HG02798 (cell line): ENCODE data around the gene DPH1.

Source experiments
- ATAC-seq: cut with Tn5 transposase; IDR thresholded peaks from one replicate; pipeline ENCODE4 v1.9.1; 2021; ENCODE audit warnings: mild to moderate bottlenecking; ENCODE audit not compliant: unreplicated experiment, poor library complexity

Gene DPH1

DNA sequence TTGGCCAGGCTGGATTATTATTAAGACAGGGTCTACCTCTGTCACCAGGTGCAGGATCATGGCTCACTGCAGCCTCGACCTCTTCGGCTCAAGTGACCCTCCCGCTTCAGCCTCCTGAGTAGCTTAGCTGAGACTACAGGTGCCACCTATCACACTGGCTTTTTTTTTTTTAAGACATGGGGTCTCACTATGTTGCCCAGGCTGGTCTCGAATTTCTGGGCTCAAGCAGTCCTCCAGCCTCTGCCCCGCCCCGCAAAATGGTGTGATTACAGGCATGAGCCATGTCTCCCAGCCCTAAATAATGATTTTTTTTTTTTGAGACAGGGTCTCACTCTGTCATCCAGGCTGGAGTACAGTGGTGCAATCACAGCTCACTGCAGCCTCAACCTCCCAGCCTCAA is 17.6 kb downstream of the DPH1 start:
- no peak for ATAC-seq

DNA sequence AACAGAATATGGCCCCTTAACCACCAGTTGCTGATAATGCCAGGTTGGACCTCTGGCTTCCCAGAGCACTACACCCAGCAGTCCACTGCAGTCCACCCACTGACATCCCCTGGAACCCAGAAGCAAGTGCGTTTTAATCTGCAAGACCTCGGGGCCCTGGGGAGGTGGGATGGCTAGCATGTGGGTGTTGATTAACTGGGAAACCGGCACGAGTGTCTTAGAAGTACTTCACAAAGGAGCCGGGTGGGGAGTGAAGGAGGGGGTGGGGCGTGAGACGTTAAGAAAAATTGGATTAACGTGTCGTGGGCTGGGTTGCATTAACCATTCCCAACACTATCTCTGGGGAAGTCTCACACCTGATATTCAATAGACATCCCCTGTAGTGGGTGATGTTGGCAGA is 18.9 kb downstream of the DPH1 start:
- ATAC-seq: no peak

DNA sequence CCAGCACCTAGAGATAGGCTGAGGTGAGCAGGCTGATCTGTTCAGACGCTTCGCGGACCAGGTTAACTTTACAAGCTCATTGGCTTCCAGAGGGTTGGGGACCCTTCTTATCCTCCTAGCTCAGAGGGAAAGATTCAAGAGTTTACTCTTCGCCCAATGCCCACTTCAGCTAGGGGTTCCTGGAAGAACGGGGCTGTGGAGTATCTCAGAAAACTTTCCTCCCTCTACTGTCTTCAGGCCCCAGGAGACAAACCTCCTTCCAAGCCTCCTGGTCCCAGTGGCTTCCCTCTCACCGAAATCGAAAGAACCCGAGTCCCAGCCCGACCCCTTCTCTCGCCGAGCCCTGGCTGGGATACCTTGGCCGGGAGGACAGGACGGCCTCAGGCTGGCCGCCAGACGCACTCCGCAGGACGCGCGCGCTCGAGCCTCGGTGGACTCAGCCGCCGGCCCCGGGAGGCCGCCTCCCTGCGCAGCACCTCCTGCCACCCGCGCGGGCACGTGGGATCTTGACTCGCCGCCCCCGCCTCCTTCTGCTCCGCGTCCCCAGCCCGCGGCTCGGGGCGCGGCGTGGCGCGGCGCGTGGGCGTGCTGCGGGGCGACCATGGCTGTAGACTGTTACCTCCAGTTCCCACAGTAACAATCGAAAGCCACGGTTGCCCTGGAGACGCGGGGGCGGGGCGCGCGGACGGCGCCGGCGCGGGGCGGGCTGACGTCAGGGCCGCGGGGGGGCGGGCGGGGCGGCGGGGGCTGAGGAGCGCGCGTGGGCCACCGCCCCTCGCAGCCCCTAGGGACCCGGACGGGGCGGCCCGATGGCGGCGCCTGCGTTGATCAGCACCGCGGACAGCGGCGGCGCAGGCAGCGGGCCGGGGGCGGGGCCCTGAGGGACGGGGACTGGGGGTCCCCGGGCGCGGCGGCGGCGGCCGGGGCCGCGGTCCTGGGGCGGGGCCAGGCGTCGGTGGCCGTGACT is 19.7 kb downstream of the DPH1 start:
- peak; percentile 68 for ATAC-seq

DNA sequence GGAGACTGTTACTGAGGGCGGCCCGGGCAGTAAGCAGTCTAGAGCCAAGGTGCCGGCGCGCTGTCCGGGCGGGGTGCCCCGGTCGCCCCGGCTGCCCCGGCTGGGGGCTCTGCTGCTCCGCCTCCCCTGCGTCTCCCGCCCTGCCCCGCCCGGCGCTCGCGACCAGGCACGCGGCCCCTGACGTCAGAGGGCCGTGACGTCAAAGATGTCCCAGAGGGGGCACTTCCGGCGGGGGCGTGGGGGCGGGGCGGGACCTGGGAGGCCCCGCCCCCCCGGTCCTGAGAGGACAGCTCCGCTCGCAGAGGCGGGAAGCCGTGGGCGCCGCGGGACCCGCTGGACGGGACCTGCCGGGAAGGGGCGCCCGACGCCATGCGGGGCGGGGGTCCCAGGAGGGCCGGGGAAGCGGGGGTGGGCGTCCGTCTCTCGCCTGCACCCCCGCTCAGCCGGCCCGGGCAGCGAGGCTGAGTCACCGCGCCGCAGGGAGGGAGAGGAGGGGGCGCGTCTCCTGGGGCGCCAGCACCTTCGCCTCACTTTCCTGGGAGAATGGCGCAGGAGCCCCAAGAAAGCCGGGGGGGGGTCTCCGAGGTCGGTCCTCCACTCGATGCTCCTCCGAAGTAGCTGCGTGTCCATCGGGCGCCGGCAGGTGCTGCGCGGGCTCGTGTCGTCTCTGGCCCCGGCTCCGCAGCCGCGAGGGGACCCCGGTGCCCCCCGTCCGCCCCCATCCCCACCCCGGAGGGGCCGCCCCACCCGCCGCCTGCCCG is 20.5 kb downstream of the DPH1 start:
- peak; percentile 22 for ATAC-seq

DNA sequence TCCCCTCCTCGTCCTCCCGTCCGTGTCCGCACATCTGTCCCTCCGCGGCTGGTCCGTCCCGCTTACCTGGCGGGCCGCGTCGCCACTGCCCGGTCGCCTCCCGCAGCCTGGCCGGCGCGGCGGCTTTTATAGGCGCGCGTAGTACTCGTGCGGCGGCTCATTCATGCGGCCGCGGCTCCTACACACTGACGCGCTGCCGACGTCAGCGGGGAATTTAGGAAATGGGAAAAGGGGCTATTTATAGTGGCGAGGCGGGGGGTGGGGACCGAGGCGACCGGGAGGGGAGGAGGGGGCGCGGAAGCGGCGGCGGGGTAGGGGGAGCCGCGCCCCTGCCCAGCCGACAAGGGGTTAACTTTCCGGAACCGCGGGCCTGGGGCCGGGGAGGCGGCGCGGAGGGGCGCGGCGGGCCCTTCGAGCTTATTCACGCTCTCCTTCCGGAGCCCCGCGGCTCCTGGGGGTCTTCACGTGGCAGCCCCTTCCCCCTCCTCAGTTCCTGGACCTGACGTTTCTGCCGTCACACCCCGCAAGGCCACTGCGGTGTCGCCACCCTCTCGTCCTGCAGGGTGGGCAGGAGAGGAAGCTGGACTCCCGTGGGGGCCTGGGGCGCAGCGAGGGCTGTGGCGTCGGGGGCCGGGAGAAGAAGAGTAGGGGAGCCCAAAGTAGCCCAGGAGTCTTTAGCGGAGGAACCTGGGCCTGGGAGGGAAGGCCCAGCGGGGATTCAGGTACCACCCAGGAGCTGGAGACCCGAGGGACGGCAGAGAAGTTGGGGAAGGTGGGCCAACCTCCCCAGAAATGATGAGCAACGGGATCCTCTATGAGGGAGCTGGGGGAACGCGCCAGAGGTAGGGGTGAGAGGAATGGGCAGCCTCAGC is 21.3 kb downstream of the DPH1 start:
- ATAC-seq: no peak

DNA sequence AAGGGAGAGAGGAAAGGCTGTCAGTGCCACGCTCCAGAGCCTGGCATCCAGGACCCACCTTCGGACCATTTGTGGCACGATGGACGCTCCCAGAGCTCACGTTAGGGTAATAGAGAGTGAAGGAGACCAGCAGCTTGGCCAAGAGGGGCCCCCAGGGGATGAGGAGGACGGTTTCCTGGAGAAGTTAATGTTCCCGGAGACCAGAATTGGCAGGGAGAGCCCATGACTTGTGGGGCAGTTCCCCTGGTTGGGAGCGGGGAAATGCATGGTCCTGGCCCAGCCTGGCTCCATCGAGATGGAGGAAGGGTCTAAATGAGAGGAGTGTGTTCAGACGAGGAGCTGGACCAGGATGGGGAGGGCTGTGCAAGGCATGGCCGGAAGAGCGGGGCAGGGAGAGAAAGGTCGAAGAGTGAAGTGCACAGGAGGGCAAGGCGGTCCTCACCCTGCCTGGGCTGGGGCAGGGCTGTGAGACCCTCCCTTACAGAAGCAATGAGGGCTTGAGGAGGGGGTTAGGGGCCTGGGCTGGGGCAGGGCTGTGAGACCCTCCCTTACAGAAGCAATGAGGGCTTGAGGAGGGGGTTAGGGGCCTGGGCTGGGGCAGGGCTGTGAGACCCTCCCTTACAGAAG is 22.1 kb downstream of the DPH1 start:
- no peak for ATAC-seq

DNA sequence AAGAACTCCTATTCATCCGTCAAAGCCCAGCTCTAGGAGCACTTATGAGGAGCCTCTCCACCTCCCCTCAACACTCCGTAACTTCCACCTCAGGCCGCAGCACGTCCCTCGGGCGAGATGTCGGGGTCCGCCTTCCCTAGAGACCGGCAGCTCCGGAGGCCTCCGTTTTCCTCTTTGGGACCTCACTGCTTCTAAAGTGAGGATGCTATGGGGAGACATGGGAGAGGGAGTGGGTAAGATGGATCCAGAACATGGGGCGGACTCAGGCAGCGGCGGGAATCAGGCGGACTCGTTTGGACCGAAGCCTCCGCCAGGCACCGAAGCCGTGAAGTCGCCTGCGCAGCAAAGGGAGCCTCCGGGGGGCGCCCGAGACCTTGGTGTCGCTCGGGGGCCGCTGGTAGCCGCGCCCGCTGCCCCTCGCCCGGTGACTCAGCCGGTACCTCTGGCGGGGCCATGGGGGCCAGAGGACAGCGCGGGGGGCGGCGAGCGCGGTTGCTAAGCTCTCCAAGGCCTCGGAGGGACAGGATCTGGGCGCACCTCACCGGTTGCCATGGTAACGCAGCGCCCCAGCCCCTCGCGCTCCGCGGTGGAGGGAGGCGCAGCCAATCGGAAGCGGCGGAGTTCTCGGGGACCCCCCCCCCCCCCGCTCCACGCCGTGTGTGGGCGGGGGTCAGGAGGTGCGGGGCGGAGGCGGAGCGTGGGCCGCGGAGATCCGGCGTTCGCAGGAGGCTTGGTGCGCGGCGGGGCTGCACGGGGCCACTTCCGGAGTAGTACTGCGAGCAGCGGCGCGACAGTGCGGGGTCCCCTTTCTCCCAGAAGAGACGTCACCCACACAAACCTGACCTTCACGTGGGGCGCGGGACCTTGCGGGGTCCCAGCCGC is 23.7 kb downstream of the DPH1 start:
- no peak for ATAC-seq

DNA sequence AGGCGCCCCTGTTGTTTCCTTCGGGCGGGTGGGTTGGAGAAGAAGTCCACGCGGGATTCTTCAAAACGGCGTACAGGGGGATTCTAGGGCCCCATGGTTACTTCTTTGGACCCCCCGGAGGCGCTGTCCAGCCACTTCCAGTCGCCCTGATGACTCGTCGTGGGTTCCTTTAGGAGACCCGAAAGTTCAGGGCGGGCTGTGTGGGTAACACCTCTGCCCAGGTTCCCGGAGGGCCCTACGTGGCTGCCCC is 24.2 kb downstream of the DPH1 start:
- no peak for ATAC-seq

DNA sequence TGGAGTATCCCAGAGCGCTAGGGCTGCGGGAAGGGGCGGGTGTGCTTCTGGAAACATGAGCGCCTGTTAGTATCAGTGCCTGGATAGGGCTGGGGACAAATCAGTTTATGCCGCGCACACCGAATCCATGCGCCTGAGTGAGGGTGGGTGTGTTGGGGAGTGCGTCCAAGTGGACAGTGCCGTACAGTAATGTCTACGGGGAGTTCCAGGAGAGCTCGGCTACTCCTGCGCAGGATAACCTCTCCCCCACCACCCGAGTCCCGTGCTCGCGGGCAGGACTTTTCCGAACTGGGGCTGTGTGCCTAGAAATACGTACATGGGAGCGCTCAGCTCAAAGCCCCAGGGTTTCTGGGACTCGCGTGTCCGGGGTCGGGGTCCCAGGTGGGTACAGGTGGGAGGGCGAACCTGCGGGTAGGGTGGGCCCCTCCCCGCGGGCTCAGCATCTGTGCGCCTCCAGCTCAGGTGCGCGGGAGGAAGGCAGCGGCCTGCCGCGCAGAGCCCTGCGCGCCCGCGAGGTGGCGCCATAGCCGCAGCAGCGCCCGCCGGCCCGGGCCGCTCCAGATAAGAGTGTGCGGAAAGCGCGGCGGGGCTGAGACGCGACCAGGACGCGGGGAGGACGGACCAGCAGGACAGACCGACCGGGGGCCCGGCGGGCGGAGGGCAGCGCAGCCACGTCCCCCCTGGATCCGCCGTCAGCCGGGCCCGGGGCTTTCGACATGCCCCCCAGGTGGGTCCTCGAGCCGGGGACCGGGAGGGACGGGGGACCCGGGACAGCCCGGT is 24.7 kb downstream of the DPH1 start, which contains the start of gene HIC1:
Gene HIC1 (plus strand): TSS at position 592 of the 780 bp plus-strand sequence. CDS start 1,588 bp downstream, outside the sequence.
- peak; percentile 43 for ATAC-seq

DNA sequence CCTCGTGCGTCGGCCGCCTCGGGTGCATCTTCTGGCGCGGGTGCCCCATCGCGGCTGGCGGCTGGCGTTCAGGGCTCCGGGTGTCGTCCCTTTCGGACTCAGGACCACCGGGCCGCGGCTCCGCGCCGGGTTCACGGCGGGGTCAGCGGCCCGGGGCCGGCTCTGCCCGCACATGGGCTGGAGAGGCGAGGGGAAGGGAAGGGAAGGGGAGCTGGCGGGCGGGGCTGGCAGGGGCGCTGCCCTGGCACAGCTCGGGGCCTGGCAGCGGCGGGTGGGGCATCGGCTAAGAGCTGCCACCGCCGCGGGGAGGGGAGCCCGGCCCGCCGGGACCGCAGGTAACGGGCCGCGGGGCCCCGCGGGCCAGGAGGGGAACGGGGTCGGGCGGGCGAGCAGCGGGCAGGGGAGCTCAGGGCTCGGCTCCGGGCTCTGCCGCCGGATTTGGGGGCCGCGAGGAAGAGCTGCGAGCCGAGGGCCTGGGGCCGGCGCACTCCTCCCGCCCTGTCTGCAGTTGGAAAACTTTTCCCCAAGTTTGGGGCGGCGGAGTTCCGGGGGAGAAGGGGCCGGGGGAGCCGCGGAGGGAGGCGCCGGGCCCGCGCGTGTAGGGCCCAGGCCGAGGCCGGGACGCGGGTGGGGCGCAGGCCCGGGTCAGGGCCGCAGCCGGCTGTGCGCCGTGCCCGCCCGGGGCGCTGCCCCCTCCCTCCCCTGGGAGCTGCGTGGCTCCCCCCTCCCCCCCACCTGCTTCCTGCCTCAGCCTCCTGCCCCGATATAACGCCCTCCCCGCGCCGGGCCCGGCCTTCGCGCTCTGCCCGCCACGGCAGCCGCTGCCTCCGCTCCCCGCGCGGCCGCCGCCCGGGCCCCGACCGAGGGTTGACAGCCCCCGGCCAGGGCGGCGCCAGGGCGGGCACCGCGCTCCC is 25.6 kb downstream of the DPH1 start:
- no peak for ATAC-seq

DNA sequence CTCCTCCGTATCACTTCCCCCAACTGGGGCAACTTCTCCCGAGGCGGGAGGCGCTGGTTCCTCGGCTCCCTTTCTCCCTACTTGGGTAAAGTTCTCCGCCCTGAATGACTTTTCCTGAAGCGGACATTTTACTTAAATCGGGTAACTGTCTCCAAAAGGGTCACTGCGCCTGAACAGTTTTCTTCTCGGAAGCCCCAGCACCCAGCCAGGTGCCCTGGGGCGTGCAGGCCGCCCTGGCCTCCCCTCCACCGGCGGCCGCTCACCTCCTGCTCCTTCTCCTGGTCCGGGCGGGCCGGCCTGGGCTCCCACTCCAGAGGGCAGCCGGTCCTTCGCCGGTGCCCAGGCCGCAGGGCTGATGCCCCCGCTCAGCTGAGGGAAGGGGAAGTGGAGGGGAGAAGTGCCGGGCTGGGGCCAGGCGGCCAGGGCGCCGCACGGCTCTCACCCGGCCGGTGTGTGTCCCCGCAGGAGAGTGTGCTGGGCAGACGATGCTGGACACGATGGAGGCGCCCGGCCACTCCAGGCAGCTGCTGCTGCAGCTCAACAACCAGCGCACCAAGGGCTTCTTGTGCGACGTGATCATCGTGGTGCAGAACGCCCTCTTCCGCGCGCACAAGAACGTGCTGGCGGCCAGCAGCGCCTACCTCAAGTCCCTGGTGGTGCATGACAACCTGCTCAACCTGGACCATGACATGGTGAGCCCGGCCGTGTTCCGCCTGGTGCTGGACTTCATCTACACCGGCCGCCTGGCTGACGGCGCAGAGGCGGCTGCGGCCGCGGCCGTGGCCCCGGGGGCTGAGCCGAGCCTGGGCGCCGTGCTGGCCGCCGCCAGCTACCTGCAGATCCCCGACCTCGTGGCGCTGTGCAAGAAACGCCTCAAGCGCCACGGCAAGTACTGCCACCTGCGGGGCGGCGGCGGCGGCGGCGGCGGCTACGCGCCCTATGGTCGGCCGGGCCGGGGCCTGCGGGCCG is 26.5 kb downstream of the DPH1 start:
- ATAC-seq: no peak

DNA sequence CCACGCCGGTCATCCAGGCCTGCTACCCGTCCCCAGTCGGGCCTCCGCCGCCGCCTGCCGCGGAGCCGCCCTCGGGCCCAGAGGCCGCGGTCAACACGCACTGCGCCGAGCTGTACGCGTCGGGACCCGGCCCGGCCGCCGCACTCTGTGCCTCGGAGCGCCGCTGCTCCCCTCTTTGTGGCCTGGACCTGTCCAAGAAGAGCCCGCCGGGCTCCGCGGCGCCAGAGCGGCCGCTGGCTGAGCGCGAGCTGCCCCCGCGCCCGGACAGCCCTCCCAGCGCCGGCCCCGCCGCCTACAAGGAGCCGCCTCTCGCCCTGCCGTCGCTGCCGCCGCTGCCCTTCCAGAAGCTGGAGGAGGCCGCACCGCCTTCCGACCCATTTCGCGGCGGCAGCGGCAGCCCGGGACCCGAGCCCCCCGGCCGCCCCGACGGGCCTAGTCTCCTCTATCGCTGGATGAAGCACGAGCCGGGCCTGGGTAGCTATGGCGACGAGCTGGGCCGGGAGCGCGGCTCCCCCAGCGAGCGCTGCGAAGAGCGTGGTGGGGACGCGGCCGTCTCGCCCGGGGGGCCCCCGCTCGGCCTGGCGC is 27.3 kb downstream of the DPH1 start:
- no peak for ATAC-seq

DNA sequence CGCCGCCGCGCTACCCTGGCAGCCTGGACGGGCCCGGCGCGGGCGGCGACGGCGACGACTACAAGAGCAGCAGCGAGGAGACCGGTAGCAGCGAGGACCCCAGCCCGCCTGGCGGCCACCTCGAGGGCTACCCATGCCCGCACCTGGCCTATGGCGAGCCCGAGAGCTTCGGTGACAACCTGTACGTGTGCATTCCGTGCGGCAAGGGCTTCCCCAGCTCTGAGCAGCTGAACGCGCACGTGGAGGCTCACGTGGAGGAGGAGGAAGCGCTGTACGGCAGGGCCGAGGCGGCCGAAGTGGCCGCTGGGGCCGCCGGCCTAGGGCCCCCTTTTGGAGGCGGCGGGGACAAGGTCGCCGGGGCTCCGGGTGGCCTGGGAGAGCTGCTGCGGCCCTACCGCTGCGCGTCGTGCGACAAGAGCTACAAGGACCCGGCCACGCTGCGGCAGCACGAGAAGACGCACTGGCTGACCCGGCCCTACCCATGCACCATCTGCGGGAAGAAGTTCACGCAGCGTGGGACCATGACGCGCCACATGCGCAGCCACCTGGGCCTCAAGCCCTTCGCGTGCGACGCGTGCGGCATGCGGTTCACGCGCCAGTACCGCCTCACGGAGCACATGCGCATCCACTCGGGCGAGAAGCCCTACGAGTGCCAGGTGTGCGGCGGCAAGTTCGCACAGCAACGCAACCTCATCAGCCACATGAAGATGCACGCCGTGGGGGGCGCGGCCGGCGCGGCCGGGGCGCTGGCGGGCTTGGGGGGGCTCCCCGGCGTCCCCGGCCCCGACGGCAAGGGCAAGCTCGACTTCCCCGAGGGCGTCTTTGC is 28.0 kb downstream of the DPH1 start:
- no peak for ATAC-seq

DNA sequence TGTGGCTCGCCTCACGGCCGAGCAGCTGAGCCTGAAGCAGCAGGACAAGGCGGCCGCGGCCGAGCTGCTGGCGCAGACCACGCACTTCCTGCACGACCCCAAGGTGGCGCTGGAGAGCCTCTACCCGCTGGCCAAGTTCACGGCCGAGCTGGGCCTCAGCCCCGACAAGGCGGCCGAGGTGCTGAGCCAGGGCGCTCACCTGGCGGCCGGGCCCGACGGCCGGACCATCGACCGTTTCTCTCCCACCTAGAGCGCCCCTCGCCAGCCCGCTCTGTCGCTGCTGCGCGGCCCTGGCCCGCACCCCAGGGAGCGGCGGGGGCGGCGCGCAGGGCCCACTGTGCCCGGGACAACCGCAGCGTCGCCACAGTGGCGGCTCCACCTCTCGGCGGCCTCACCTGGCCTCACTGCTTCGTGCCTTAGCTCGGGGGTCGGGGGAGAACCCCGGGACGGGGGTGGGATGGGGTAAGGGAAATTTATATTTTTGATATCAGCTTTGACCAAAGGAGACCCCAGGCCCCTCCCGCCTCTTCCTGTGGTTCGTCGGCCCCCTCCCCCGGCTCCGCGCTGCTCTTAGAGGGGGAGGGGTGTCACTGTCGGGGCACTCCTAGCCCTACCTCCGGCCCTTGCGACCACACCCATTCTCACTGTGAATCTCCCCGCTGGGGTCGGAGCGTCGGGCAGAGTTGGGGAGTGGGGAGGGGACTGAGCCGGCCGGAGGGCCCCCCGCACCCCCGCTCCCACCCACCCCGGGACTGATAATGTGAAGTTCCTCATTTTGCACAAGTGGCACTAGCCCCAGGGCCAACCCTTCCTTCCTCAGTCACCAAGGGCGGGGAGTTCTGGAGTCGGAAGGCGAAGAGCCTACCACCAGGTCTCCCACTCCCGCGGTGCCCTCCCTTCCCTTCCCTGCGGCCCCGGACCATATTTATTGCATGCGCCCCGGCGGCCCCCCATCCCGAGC is 28.9 kb downstream of the DPH1 start:
- ATAC-seq: no peak
